ENCODE measurements around the gene CTNNA1. TPM values are rescaled to one million over a fixed set of nuclear protein-coding genes. Genes with fewer than 3 reads are reported as not detected.

Gene CTNNA1
- total RNA-seq, 4 donors from 2014 or later: 256 to 405 (median 341) TPM

- no peaks in the 10 kb centered on the region for H3K9me3 ChIP-seq
- no peak for DNase-seq
- H3K27me3 ChIP-seq: no peaks in the 10 kb centered on the region
- no peak overlapping the region for H3K27ac ChIP-seq
- WGBS, 2 donors: 93 to 95% methylated on average over 12 of the region's 12 CpGs
- no peaks in the 10 kb centered on the region for H3K4me1 ChIP-seq
- no peak for TF ChIP-seq POLR2A (IDR thresholded peaks at IDR 0.05)
- no peak for TF ChIP-seq CTCF (IDR thresholded peaks at IDR 0.05)
- peaks cover 43 to 45% of the 10 kb centered on the region in 2 donors for H3K36me3 ChIP-seq
- intact Hi-C loops (cut with DNase I): no loop called here
- H3K4me3 ChIP-seq (replicated peaks in 1 of 3): no peak overlapping the region
Observed at GRCh38 chr5:138934971-138935370, 181.7 kb downstream of the CTNNA1 start.

- no peaks in the 10 kb centered on the region for H3K9me3 ChIP-seq
- no peak overlapping the region for H3K4me3 ChIP-seq (replicated peaks in 1 of 3)
- intact Hi-C loops (cut with DNase I): no loop called here
- peaks cover 38 to 42% of the 10 kb centered on the region in 2 donors for H3K36me3 ChIP-seq
- TF ChIP-seq CTCF (IDR thresholded peaks at IDR 0.05) (no peak), POLR2A (IDR thresholded peaks at IDR 0.05) (no peak)
- H3K4me1 ChIP-seq: no peaks in the 10 kb centered on the region
- no peak overlapping the region for H3K27ac ChIP-seq
- DNase-seq: no peak
- 87 to 92% methylated on average over 10 of the region's 10 CpGs for WGBS, 2 donors
- no peaks in the 10 kb centered on the region for H3K27me3 ChIP-seq
Observed at GRCh38 chr5:138935466-138935865, 182.2 kb downstream of the CTNNA1 start.

- peaks cover 29 to 33% of the 10 kb centered on the region in 2 donors for H3K36me3 ChIP-seq
- intact Hi-C loops (cut with DNase I): no loop called here
- H3K27ac ChIP-seq: no peak overlapping the region
- no peaks in the 10 kb centered on the region for H3K27me3 ChIP-seq
- H3K9me3 ChIP-seq: no peaks in the 10 kb centered on the region
- 85 to 90% methylated on average over 15 to 21 of the region's 22 CpGs for WGBS, 2 donors
- H3K4me1 ChIP-seq: no peaks in the 10 kb centered on the region
- DNase-seq: no peak
- no peak overlapping the region for H3K4me3 ChIP-seq (replicated peaks in 1 of 3)
- TF ChIP-seq CTCF (IDR thresholded peaks at IDR 0.05) (no peak), POLR2A (IDR thresholded peaks at IDR 0.05) (no peak)
Observed at GRCh38 chr5:138936225-138936967, 183.2 kb downstream of the CTNNA1 start.

- Histone ChIP-seq H3K27me3 (no peaks in the 10 kb centered on the region), H3K27ac (no peak overlapping the region), H3K9me3 (no peaks in the 10 kb centered on the region), H3K4me1 (no peaks in the 10 kb centered on the region), H3K4me3 (replicated peaks in 1 of 3) (no peak overlapping the region), H3K36me3 (peaks cover 23 to 27% of the 10 kb centered on the region in 2 donors)
- intact Hi-C loops (cut with DNase I): no loop called here
- no peak for DNase-seq
- TF ChIP-seq CTCF (IDR thresholded peaks at IDR 0.05) (no peak), POLR2A (IDR thresholded peaks at IDR 0.05) (no peak)
- WGBS, 2 donors: 65 to 78% methylated on average over 2 of the region's 2 CpGs
Observed at GRCh38 chr5:138936968-138937345, 183.7 kb downstream of the CTNNA1 start.

Measured in thyroid gland (tissue), 4 donors.